NCI-H446 (cell line): Measurements from ENCODE around the gene SRPK2.
"Not testable (repeated sequence)": the region's sequence is repeated elsewhere in the genome, so short reads cannot be mapped to it uniquely, and the experiment has no call there.

Source experiments
- DNase-seq, 2 experiments: peaks; one replicate each; lab custom pipeline; 2025; lab: John Stamatoyannopoulos, UW

The SRPK2 gene

DNA sequence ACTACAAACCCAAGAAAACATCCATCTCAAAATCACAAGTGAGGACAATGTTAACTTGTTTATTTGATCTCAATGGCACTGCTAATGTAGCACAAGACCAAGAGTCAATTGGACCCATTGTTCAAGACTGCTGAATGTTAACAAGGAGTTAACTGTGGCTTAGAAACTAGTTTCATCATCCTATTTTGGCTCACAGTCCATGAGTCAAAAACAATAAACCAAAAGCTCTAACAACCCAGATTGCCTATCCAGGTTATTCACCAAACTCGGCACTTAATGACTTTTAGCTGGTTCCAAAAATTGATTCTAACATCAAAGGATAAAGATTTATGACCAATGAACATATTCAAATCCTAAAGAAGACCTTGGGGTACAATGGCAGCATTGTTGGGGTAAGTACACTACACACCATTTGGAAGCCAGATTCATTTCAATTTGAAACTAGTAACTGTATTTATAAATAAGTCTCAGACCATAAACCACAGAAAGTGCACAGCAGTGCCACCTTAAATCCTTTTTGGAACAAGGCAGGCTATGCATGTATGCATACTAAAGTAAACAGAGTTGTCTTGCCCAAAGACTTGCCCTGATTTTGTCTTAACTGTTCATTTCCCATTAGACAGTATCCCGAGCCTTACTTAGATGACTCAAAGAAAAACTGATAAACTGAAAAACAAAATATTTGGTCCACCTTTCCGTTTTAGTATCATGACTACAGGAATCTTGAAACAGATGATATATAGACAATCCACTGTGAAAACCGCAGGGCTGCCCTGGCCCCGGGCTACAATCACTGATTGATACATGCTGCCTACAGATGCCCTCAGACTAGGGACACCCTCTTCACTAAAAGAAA, 84.5 kb downstream of the SRPK2 start:
- no peak for DNase-seq

- DNase-seq, result not testable (repeated sequence)
Measured at GRCh38 chr7:105300587-105300986, 88.1 kb downstream of the SRPK2 start.

DNA sequence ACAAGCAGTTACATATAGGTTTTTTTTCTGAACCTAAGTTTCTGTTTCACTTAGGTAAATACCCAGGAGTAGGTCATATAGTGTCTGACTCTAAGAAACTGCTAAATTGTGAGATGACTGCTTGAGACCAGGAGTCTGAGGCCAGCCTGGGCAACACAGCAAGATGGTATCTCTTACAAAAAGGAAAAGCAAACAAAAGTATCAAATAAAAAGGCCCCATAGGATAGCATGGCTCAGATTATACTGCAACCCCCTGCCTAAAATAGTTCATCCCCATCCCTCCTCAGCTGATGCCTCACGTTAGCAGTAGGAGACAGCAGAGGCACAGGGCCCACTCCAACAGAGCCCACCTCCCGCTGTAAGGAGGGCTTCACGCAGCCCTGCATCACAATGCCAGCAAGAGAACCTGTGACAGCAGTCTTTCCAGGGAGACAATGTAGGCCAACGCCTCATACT, 90.3 kb downstream of the SRPK2 start:
- no peak for DNase-seq

GRCh38 chr7:105297985-105298384, 90.7 kb downstream of the SRPK2 start:
- DNase-seq, result no peak

DNA sequence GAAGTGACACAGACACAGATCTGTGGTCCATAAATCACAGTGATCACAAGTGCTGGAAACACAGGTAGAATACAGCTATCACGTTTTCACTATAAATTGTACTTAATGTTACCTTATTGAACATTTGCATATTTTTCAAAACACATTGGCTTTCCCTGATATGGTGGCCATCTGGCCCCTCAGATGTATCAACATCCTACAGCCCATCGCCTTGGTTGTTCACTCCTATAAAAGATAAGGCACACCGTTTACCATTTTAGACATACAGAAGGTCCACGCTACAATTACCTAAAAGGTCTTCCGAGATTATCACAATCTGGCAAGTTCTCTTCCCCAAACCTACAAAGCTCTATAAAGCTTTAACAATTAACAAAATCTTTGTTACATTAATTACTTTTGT, 91.4 kb downstream of the SRPK2 start:
- no peak for DNase-seq

GRCh38 chr7:105296491-105296890, 92.2 kb downstream of the SRPK2 start:
- no peak for DNase-seq

- DNase-seq, result no peak
Measured at GRCh38 chr7:105295596-105296352, 92.9 kb downstream of the SRPK2 start.

GRCh38 chr7:105294482-105294881, 94.2 kb downstream of the SRPK2 start:
- not testable (repeated sequence) for DNase-seq

GRCh38 chr7:105289704-105290103, 99.0 kb downstream of the SRPK2 start:
- no peak for DNase-seq

DNA sequence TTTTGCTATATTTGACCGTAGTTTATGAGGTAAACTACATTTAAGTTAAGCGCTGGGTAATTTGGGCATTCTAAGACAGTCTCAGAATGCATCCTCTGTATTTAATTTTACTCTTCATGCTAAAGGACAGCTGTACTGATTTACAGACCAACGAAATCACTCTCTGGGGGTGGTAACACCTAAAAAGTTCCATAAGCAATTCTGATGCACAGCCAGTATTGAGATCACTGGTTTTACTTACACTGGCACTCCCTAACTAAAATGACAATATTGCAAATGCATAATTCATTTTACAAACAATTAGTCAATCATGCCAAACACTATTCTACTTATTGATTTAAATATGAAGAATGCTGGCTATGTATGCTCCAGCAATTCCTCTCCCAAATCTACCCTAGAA, 102.3 kb downstream of the SRPK2 start:
- DNase-seq, result no peak

- no peak for DNase-seq
Measured at GRCh38 chr7:105285118-105285874, 103.4 kb downstream of the SRPK2 start.

DNA sequence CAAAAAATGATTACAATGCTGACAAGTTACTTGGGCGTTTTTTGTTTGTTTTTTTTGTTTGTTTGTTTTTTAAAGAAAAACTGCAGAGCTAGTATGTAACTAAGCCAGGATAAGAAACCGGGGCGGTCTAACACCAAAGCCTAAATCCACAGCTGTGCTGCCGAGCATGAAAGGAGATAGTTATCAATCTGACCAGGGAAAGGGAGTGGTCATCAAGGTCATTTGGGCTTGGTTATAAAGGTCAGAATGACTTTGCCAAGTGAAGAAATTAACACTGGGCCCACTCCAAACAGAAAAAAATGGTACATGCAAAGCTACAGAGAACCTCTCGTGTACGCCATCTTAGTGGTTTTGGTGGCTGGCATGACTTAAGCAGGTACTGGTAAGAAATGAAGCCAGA, 104.7 kb downstream of the SRPK2 start:
- no peak for DNase-seq

DNA sequence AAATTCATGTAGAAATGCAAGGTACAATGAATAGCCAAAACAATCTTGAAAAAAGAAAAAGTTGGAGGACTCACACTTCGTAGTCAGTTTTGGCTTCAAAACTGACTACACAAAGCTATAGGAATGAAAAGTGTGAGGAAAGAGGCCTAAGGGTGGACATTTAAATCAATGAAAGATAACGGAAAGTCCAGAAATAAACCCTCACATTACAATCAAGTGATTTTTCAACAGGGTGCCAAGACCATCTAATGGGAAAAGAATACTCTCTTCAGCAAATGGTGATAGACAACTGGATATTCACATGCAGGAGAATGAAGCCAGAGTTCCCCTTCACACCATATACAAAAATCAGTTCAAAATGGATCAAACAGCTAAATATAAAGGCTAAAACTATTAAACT, 106.8 kb downstream of the SRPK2 start:
- no peak for DNase-seq

GRCh38 chr7:105279688-105280007, 109.1 kb downstream of the SRPK2 start:
- no peak for DNase-seq

DNA sequence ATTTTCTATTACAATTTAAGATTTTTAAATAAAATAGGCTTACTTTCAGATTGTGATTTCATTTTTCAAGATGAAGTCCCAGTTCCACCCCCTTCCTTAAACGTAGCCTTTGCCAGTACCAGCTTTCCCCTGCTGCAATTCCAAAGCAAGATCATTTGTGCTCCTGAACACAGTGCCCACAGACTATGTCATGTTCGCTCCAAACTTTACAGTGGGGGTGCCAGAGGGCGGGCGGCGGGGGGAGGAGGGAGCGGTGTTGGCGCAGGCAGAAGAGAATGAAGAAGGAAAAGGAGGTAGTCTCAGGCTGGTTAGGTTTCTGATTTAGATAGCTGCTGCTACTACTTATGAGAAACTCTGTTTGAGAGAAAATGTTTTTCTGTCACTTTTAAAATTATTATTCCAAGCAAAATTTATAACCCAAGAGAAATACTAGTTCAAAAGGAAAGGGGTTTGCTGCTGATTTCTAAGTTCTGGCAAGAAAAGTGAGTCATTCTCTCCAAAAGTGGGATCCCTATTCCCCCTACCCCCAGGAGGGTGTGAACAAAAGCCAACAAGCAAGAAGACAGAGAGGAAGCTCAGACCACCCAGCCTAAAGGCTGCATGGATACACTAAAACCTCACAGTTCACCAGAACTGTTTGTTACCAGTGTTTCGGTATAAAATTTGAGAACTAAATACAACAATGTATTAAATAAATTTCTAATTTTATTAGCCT, 109.6 kb downstream of the SRPK2 start:
- no peak for DNase-seq

DNA sequence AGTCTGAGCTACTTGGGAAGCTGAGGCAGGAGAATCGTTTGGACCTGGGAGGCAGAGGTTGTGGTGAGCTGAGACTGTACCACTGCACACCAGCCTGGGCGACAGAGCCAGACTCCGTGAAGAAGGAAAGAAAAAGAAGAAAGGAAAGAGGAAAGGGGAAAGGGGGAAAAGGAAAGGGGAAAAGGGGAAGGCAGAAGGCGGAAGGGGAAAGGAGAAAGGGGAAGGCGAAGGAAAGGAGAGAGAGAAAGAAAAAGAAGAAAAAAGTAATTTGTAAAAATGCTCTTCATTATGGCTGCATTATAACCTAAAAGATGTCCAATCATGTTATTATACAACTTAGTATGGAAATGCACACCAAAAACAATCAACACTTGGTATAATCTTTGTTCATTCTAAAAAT, 110.2 kb downstream of the SRPK2 start:
- no peak for DNase-seq

GRCh38 chr7:105277341-105277740, 111.4 kb downstream of the SRPK2 start:
- no peak for DNase-seq

DNA sequence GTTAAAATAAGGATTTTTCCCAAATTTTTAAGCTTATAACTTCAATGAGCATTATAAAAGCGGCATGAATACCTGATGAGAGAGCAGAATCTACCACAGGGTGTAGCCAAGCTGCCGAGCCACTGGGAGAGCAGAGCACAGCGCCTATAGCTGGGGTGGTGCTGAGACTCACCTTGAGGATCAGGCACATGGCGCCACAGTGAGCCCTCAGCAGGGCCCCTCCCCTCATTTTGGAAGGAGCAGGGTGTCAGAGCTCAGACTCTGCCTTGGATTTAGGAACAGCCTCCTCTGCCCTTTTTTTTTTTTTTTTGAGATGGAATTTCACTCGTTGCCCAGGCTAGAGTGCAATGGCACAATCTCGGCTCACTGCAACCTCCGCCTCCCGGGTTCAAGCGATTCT, 118.6 kb downstream of the SRPK2 start:
- no peak for DNase-seq

DNA sequence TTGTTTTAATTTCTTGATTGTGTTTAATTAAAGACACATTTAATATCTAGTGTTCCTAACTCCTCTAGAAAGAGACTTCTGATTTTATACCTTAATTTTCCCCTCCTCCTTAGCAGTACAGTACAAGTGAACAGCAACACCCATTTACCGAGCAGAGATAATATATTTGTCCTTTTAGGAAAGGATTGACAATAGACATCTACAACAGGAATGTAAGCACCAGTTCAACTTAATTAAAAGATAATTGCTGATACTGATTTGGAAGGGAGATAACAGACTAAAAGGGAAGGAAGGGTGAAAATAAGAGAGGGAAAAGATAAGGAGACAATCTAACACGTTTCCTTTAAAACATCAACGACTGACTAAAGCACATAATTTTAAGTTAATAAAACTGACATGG, 119.3 kb downstream of the SRPK2 start:
- no peak for DNase-seq

GRCh38 chr7:105268511-105269392, 120.0 kb downstream of the SRPK2 start:
- peak; percentile 16 to 20 for DNase-seq

DNA sequence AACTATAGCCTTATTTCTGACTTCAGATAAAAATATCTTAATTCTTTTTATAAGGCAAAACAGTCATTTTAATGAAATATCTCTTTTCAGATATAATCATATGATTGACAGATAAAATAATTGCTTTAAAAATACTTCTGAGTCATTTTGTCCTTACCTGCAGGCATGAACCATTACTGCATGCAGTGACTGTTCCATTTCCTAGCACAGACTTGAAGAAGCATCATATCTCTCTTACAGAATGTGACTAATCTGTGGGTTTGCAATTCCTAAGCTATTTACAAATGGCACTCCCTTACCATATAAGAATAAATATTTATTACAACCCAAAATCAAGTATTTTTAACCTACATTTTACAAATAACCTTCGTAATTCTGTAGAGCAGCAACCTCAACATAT, 120.7 kb downstream of the SRPK2 start:
- no peak for DNase-seq
